H1 (cell line): ENCODE results near the gene KCNA1.

Source experiments
- EGR1 ChIP-seq: IDR thresholded peaks from 2 replicates; pipeline ENCODE4 v1.6.1; 2011; ENCODE audit warnings: low read depth, low read length, borderline replicate concordance
- EP300 ChIP-seq, 2 experiments: IDR thresholded peaks; 1 replicate in 1 of 2; 2 replicates in 1 of 2; pipeline ENCODE4 v1.6.1; 2011 to 2012; ENCODE audit warnings: low read depth in 2 of 2, low read length in 2 of 2, mild to moderate bottlenecking in 2 of 2, borderline replicate concordance in 1 of 2, inconsistent platforms in 1 of 2, moderate library complexity in 1 of 2
- POLR2A ChIP-seq, 2 experiments: IDR thresholded peaks; 1 replicate in 1 of 2; 2 replicates in 1 of 2; pipeline ENCODE4 v1.6.1; 2011; ENCODE audit warnings: low read depth in 2 of 2, low read length in 2 of 2, mild to moderate bottlenecking in 2 of 2; ENCODE audit errors: control extremely low read depth in 1 of 2
- SIX5 ChIP-seq: IDR thresholded peaks from 2 replicates; pipeline ENCODE4 v1.6.1; 2011; ENCODE audit warnings: mild to moderate bottlenecking, low read depth, low read length
- YY1 ChIP-seq: IDR thresholded peaks from 2 replicates; pipeline ENCODE4 v1.6.1; 2011; ENCODE audit warnings: low read depth, mild to moderate bottlenecking, low read length
- ZNF274 ChIP-seq: IDR thresholded peaks from 2 replicates; pipeline ENCODE4 v1.7.0; 2012; ENCODE audit warnings: low read length, borderline replicate concordance; ENCODE audit errors: extremely low read depth
- TF ChIP-seq, protein P1 (sequence below), 3 experiments: IDR thresholded peaks; 1 replicate in 2 of 3; 2 replicates in 1 of 3; pipeline versions ENCODE4 v1.5.1 to v1.6.1; 2011; ENCODE audit warnings: low read length in 3 of 3, mild to moderate bottlenecking in 3 of 3, inconsistent platforms in 2 of 3, low read depth in 1 of 3, moderate library complexity in 1 of 3; ENCODE audit not compliant: insufficient read depth in 1 of 3; ENCODE audit errors: control extremely low read depth in 1 of 3

DNA sequence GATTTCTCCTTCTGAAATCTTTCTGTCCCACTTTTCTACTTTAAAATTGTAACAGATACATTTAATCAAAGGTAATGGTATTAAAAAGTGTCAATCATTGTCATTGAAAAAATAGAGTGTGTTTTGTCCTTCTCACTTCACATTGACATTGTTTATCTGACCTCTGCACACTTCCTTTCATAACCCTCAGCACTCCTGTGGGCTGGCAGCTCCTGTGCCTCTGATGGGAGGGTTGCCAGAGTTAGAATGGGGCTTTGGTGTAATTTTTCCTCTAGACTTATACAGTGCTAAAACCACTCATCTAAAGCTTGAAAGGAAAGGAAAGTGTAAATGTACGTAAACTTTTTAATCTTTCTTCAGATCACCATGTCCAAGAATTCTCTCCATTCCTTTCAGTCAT lies 23.7 kb downstream of the KCNA1 start:
- TF ChIP-seq EP300 (IDR thresholded peaks at IDR 0.05; ENCODE audit: borderline replicate concordance in 1 of 2, low read depth in 2 of 2, low read length in 2 of 2) (no peak), YY1 (no peak), POLR2A (IDR thresholded peaks at IDR 0.05; ENCODE audit: control extremely low read depth in 1 of 2, low read depth in 2 of 2, low read length in 2 of 2) (no peak), ZNF274 (no peak), EGR1 (no peak), SIX5 (no peak)
- TF ChIP-seq, protein P1, sequence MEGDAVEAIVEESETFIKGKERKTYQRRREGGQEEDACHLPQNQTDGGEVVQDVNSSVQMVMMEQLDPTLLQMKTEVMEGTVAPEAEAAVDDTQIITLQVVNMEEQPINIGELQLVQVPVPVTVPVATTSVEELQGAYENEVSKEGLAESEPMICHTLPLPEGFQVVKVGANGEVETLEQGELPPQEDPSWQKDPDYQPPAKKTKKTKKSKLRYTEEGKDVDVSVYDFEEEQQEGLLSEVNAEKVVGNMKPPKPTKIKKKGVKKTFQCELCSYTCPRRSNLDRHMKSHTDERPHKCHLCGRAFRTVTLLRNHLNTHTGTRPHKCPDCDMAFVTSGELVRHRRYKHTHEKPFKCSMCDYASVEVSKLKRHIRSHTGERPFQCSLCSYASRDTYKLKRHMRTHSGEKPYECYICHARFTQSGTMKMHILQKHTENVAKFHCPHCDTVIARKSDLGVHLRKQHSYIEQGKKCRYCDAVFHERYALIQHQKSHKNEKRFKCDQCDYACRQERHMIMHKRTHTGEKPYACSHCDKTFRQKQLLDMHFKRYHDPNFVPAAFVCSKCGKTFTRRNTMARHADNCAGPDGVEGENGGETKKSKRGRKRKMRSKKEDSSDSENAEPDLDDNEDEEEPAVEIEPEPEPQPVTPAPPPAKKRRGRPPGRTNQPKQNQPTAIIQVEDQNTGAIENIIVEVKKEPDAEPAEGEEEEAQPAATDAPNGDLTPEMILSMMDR (IDR thresholded peaks at IDR 0.05; ENCODE audit: control extremely low read depth in 1 of 3, insufficient read depth in 1 of 3, low read depth in 1 of 3, low read length in 3 of 3), result no peak
